G401.6 (cell line): ENCODE data around the gene RABGGTA.
"Not testable (repeated sequence)": the region's sequence is repeated elsewhere in the genome, so short reads cannot be mapped to it uniquely, and the experiment has no call there.

Source experiments
- FAIRE-seq: peaks from 2 replicates; lab custom pipeline; 2012; peaks lifted over from hg19 to GRCh38; lab: Jason Lieb, UNC

RABGGTA gene

DNA sequence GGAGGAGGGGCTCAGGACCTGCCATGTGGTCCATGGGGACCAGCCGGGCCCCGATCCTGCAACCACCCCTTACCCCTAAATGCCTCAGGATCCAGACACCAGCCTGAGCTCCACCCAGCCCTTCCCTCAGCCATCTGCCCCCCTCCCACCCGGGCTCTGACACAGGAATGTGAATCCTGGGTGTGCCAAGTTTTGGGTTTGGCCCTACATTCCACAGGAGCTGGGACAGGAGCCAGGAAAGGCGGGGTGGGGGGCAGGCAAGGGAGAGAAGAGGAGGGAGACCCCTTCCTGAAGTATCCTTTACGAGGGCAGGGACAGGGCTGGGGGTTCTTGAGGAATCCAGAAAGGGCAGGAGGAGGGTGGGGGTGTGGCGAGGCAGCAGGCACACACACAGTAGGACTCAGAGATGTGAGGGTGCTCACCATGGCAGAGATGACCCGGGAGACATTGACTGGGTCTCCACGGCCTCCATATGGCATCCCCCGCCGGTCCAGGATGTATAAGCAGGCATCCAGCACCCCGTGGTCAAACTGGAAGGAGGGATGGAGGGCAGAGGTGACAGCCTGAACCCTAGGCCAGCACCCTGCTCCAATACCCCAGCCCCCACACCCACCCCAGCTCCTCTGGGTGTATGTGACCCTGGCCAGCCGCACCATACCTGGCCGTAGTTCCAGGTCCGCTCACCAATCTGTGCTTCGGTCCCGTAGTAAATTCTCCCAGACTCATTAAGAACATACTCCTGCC lies 11.9 kb downstream of the RABGGTA start:
- FAIRE-seq, result no peak

DNA sequence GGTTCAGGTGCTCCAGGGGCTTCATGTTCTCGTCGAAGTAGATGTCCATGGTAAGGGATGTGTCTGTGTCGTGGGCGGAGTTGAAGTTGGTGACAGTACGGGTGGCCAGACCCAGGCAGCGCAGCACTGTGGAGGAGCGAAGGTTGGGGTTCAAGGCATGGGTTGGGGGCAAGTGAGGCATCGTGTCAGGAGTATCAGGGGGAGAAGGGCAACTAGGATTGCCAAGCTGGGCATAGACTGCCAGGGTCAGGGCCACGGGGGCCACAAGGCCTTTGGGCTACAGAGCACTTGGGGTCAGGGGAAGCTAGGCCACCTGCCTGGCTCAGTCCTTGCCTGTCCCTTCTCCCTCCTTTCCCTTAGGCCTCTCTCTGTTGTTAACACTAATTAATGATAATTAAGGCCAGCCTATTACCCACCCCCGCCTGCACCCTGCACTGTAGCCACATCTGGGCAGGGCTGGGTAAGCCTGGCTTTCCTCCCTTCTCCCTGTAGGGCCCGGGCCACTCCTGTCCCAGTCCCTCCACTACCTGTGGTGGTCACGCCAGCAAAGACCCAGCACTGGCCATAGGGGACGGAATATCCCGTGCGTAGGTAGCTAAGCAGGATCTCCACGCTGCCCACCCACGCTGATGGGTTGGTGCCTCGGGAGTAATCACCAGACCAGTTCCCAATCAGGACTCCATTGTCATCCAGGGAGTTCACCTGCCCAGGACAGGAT lies 12.7 kb downstream of the RABGGTA start:
- FAIRE-seq, result no peak

DNA sequence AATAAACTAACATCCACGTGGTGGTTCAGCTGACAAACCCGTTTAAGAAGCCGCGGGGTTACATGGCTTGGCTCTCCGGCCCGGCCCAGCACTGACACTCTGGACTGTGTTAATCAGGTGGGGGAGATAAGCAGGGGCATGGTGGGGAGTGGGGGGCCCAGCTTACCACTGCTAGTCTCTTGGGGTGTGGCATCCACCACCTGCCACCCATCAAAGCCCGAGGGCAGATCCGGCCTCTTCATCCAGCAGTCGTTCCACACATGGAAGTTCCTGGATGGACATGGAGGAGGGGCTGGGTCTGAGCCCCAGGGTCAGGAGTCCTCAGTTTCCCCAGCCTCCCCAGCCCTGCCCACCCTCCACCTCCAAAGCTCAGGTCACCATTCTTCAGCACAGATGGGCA lies 13.3 kb downstream of the RABGGTA start:
- no peak for FAIRE-seq

DNA sequence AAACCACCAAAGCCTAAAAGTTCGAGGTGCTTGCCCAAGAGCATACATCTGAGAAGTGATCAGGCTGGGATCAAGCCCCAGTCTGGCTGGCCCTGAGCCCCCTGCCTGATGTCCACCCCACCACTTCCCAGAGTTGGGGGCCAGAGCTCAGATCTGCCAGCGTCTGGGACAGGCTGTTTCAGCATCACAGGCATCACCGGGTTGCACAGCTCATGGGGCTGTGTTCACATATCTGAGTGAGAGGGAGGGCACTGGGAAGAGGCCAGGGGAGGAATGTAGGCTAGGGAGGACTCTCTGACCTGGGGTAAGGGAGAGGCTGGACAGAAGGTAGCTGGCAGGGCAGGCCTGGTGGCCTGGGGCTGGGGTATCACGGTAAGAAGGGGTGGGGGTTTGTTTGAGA lies 14.4 kb downstream of the RABGGTA start:
- FAIRE-seq, result no peak

DNA sequence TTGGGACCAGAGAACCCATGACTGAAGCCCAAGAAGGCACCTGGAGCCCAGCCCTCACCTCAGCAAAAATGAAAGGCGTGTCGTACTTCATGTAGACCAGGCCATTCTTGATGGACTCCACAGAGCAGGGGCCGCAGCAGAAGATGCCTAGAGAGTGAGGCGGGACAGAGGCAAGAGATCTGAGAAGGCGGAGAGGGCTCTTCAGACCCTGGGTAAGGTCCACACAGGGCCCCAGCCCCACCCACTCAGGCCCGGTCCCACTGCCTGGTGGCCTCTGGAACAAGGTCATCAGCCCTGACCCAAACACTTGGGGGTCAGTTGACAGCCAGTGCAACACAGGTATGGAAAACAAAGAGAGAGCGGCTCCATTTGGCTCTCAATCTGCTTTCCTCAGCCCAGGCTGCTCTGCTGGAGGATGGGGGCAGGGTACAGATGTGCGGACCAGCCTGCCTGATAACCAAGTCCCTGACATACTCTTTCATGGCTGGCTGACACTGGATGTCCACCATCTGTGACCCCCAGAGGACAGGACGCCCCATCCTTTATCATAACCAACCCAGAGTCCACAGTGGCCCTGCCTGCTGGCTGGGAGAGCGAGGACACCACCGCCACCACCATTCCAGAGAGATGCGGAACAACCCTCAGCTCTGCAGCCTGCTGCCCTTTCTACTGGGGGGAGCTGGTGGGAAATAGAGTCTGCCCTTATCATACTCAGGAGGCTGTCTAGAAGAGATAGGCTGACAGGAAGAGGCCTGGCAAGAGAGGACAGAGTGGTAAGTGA lies 15.3 kb downstream of the RABGGTA start:
- FAIRE-seq, result no peak

DNA sequence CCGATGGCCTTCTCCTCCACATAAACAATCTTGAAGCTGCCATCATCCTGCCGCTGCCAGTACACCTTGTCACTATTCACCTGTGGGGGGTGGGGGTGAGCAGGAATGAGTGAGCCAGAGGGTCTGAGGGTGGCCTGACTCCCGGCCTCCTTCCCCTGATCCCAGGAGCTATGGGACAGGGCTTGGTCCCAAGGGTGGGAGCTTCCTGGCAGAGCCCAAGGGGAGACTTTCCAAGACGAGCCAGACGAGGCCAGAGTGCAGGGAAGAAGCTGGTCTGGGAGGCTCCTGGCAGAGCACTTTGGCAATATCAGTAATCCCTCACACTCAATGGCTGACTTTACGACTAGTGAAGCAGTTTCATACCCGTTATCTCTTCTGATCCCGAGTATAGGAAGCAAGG lies 16.0 kb downstream of the RABGGTA start:
- FAIRE-seq, result no peak

DNA sequence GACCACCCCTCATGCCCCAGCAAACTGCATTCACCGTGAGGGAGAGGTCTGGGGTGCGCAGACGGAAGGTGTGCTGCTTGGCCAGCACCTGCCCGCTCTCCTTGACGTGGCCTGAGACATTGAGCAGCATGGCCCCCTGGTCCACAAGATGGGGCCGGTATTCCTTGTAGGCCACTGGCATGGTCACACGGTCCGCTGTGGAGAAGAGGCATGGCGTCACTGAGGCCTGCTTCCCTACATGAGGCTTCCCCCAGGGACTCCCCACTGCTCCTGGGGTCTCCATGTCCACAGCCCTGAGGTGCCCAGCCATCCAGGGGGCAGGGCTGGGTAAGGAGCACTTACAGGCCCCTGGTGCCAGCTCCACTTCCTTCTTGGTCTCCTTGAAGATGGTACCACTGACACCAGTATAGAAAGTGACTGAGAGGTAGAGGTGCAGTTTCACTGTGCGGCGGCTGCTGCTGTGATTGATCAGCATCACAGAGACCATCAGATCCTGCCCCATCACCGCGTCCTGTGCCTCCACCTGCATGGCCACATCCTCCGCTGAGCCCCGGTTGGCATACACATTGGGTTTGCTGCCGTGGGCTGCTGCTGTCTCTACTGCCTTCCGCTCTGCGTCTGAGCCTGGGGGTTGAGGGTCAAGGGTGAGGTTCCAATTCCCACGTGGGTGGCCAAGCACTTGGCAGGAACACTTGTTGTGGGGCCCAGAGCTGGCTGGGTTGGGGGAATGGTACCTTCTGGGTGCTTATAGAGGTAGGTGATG lies 16.6 kb downstream of the RABGGTA start:
- FAIRE-seq, result no peak

DNA sequence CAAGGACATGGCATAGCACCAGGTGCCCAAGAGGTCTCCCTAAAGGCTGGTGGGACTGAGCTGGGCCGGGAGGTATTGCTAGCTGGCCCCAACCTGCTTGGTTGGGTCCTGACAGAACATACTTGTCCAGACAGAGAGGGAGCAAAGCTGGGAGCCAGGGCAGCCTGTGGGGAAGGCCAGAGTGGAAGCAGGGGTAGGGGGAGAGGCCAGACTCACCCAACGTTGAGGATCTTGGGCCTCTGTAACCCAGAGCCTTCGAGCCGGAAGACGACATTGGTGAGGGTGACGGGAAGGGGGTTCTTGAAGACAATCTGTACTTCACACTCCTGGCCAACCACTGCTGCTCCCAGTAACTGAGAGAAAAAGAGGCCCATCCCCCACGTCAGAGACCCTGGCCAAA lies 17.5 kb downstream of the RABGGTA start:
- FAIRE-seq, result no peak

DNA sequence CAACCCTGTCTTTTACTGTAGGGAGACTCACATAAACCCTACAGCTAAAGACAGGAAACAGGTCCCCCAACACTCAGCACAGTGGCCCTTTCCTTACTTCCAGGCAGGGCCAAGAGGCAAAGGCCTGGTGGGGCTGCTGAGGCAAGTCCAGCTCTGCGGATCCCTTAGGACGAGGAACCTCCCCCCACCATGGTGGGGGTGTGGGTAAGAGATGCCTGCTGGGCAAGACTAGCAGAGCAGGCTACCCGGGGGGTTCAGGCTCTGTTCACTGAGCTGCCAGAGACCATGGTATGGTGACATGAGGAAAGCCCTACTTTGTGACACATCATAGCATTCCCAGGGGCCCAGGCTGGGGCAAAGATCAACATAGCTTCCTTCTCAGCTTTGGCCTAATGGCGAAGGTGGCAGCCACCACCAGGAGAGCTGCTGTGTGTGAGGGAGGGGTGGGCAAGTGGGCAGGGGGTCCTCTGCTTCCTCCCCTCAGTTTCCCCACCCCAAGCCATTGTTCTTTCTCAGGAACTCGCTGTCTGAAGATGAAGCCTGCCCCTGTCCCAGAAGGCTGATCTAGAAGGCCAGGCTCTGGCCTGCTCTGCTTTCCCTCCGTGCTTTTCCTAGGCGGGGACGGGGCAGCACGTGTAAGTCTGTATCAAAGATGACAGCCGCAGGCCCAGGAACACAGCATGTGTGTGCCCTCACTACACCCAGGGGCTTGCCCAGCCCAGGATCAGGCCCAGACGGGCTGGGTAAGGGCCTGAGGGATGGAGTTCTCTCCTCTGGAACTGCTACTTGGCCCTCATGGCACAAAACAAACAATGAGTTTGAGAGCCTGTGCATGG lies 18.9 kb downstream of the RABGGTA start:
- no peak for FAIRE-seq

DNA sequence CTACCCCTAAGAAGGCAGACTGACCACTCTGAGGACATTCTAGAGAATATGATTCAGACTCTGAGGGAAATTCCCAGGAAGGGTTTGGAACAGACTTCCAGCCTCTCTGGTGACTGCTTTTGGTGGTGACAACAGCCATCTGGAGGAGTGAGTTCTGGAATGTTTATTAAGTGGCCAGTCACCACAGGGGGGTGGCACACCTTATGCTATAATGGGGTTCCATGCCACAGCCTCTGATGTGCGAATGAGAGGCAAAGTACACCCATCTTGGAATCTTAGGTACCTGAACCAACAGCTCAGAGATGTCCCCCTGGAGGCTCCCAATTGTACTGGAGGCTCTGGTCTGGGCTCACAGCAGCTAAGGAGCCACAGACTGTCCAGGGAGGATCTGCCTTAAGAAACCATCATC lies 19.5 kb downstream of the RABGGTA start:
- FAIRE-seq, result no peak

DNA sequence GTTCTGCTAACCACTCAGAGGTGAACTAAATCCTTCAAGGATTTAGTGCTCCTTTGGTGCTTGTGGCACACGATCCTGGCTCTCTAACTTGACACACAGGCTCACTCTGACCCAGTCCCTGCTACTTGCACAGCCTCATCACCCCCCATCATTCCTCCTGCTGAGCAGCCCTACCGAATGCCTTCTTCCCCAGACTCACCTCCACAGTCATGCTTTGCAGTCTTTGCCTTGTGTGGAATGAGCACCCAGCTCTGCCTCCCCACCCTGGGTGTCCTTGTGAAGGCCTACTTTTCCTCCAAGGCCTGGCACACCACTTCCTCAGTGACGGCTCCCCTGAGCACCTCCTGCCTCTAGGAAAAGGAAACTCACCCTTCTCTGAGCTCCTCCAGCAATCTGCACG lies 21.0 kb downstream of the RABGGTA start:
- no peak for FAIRE-seq

DNA sequence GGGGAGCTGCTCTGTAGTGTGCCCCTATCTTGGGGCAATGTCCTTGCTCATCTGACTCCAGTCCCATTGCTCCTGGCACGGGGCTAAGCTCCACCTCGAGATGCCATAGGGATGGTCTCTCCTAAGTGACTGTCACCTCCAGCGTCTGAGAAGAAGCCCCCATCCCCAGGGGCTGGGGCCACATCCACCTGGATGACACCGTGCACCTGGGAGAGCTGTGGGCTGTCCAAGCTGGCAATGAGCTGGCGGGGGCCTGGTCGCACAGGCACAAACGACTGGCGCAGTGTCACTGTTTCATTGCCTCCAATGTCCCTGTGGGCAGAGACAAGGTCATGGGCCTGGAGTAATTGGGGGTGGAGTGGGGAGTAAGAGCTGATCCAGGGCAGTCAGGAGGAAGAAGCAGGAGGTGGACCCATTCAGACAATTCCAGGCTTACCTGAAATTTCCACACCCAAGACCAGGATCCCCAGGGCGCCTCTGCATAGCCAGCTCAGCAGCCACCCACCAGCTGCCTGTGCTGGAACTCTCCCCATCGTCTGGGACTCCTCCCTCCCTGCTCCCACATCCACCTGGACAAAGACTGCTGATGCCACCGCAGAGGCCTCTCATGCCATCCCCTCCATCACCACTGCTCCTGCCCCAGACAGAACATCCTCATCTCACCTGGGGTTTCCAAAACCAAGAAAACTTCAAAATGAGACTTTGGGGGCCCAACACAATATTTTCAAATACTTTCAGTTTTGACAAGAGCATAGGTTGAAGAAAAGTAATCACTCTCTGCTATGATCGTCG lies 22.0 kb downstream of the RABGGTA start:
- no peak for FAIRE-seq

DNA sequence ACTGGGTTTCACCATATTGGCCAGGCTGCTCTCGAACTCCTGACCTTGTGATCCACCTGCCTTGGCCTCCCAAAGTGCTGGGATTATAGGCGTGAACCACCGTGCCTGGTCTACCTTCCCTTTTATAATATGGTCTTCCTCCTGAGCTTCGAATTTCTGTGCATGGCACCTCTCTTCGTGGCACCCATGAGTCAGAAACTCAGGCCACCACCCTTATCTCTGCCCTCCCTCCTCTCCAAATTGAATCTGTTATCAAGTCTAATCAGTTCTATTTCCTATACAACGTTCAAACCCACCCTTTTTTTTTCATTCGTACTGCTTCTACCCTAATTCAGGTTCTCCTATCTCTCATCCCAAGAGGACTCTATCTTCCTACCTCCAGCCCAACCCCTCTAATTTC lies 24.0 kb downstream of the RABGGTA start:
- FAIRE-seq, result no peak

DNA sequence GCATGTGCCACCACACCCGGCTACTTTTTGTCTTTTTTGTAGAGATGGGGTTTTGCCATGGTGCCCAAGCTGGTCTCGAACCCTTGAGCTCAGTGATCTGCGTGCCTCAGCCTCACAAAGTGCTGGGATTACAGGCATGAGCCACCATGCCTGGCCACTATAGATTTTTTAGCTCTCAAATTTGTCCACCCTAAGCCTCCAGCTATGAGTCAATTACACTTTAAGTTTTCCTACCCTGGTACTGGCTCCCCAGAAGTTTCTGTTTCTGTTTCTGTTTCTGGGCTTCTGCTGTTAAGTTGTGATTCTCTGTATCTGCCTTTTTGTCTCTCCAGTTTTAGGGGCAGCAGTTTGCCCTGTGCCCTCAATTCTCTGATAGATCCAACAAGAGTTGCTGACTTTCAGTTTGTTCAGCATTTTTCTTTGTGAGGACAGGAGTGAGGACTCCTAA lies 24.6 kb downstream of the RABGGTA start:
- FAIRE-seq, result no peak

DNA sequence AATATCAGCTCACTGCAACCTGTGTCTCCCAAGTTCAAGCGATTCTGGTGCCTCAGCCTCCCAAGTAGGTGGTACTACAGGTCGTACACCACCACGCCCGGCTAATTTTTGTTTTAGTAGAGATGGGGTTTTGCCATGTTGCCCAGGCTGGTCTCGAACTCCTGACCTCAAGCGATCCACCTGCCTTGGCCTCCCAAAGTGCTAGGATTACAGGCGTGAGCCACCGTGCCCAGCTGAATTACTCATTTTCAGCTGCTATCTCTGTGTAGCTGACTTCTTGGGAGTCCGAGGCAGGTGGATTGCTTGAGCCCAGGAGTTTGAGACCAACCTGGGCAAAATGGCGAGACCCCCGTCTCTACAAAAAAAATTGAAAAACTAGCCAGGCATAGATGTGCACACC lies 26.0 kb downstream of the RABGGTA start:
- not testable (repeated sequence) for FAIRE-seq

DNA sequence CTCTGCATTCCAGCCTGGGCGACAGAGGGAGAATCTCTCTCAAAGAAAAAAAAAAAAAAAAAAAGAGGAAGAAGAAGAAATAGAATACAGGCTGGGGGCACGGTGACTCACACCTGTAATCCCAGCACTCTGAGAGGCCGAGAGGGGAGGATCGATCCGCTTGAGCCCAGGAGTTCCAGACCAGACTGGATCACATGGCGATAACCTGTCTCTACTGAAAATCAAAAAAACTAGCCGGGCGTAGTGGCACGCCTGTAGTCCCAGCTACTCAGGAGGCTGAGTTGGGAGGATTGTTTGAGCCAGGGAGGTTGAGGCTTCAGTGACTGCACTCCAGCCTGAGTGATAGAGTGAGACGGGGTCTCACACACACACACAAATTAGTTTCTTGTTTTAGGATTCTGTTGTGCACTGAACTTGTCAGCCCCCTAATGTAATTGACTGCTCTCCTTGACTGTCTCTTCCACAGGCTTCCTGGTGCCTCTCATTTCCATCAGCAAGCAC lies 28.0 kb downstream of the RABGGTA start:
- FAIRE-seq, result no peak

DNA sequence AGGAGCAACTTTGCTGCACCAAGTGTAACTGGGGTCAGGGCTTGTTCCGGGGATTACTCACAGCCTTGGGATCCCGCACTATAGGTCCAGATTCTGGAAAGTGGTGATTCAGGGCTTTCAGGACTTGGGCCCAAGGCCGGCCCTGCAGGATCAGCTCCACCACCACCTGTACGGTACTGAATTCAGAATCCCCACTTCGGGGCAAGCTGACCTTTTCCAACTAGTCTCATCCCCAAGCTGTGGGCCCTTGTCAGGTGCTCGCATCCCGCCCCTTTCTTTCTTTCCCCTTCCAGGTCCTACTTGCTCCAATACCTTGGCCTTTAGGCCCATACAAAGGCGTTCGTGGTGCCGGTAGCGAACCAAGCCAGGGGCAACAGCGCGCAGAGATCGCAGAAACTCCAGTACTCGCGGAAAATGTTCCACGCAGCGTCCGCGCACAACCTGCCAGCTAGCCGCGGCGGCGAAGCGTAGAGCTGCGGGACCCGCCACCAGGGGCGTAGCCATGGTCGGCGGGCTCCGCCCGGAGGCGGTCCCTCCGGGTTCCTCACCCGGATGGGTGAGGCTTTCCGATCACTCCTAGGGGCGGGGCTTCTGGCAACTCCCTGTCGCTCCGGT lies 29.5 kb downstream of the RABGGTA start:
- no peak for FAIRE-seq

DNA sequence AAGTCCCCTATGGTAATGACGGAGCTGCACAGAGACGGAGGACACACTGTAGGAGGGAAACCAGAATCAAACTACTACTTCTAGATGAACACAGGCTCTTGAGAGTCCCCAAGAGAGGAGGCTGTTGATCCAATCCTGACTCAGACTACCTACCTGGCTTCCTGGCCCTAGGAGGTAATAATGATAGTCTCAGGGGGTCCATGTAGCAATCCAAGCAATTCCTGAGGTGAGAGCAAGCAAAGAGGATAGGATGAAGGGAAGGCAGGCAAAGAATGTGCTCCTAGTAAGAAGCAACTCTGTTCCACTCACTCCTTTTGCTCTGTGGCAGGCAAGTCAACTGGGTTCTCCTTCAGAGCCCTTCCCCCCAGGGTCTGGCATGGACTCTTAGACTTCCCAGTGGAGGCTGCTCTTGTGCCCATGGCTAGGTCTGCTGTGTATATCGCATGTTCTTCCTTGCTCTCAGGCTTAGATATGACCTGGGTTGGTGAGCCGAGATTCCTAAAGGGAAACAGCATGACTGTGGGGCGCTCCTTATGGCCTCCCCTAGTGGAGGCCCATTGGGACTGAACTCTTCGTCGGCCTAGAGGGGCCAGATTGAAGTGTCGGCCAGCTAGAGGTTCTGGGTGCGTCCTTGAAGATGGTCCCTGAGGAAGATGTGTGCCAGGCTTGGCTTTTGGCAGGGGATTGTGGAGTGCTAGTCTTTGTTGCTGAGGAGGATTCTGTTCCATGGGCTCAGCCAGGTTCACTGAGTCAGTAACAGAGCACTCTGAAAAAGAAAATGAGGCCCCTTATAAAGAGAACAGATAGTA lies 31.1 kb downstream of the RABGGTA start:
- no peak for FAIRE-seq

DNA sequence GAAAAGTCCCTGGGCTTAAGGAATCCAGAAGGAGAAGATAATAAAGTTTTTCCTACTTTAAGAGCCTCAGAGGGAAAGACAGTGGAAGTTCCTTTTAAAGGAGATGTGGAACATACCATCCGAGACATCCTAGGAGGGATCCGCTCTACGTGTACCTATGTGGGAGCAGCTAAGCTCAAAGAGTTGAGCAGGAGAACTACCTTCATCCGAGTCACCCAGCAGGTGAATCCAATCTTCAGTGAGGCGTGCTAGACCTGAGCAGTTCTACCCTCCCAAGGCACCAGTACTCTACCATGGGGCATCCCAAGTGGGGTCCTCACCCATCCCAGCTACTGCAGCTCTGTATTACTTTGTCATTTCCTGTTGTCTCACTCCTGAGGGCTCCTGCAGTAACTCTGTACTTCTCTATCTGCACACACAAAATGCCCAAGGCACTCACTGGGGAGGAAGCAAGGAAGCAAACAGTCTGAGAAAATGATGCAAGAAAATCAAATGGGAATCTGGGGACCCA lies 32.8 kb downstream of the RABGGTA start:
- no peak for FAIRE-seq
